Measurements from ENCODE around the gene FAM236B.
"Not testable (repeated sequence)": the region's sequence is repeated elsewhere in the genome, so short reads cannot be mapped to it uniquely, and the experiment has no call there.

DNA sequence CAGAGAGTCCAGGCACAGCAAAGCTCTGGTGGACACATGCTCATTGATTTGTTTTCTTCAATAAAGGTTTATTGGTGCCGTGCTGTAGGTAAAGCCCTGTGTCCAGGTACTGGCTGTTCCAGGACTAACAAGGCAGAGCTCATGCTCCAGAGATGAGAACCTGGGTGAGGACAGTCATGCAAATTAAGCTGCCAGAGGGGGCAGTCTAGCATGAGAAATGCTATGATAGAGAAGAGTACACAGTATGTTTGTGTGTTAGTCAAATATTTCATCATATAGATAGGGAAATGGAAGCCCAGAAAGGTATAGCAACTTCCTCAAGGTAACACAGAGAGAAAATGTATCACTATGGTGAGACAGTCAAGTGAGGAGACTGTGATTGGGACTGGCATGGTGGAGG lies 5.7 kb upstream of the FAM236B start:
- TF ChIP-seq, protein P1, sequence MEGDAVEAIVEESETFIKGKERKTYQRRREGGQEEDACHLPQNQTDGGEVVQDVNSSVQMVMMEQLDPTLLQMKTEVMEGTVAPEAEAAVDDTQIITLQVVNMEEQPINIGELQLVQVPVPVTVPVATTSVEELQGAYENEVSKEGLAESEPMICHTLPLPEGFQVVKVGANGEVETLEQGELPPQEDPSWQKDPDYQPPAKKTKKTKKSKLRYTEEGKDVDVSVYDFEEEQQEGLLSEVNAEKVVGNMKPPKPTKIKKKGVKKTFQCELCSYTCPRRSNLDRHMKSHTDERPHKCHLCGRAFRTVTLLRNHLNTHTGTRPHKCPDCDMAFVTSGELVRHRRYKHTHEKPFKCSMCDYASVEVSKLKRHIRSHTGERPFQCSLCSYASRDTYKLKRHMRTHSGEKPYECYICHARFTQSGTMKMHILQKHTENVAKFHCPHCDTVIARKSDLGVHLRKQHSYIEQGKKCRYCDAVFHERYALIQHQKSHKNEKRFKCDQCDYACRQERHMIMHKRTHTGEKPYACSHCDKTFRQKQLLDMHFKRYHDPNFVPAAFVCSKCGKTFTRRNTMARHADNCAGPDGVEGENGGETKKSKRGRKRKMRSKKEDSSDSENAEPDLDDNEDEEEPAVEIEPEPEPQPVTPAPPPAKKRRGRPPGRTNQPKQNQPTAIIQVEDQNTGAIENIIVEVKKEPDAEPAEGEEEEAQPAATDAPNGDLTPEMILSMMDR (IDR thresholded peaks at IDR 0.05): not testable (repeated sequence)
- TF ChIP-seq POLR2A (IDR thresholded peaks at IDR 0.05): not testable (repeated sequence)
